DMS114 treated with DMSO at 0.1 percent for 48 hours (cell line): Measurements from ENCODE around the gene IL19.

Experiments used
- DNase-seq: peaks from one replicate; lab custom pipeline; 2025; ENCODE audit not compliant: unreplicated experiment; lab: John Stamatoyannopoulos, UW

IL19 gene

DNA sequence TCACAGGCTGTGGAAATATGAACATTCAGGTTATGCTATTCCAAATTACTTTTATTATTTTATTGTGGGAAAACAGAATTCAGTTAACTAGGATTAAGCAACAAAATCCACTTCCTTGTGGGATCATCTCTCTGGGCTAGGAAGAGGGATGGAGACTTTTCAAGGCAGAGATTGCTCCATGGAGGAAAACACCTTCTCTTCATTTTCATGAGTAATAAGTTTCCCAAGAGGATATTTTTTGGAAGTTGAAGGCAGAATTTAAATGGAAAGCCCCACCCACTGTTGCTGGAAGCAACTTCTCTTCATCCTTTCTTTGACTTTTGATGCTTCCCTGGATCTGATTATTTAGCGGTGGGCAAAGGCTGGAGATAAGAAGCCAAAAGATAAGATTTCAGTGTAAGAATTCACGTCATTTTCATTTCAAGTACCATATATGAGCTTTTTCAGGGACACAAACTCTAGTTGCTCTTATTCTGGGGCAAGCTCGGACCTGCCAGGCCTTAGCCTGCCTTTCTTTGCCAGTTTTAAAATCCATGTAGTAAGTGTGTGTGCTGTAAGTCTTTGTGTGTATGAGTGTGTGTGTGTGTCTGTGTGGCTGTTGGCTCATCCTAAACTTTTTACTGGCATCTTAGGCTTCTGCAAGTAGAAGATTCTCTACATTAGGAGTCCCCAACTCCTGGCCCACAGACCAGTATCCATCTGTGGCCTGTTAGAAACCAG lies 114.9 kb downstream of the IL19 start:
- no peak for DNase-seq

DNA sequence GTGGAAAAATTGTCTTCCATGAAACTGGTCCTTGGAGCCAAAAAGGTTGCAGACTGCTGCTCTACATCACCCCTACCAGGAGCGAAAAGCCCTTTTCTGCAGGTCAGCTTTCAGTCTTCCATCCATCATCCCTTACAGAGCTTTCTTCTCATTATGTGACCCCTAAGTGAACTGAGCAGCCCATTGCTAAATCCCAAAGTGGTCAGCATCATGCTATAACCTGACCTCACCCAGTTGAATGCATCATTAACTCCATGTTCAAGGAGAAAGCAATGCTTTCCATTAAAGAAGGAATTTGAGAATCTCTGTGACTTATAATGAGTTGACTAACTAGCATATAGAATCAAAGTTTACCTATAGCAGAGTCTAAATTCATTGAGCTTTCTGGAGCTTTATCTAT lies 116.3 kb downstream of the IL19 start:
- DNase-seq: no peak

DNA sequence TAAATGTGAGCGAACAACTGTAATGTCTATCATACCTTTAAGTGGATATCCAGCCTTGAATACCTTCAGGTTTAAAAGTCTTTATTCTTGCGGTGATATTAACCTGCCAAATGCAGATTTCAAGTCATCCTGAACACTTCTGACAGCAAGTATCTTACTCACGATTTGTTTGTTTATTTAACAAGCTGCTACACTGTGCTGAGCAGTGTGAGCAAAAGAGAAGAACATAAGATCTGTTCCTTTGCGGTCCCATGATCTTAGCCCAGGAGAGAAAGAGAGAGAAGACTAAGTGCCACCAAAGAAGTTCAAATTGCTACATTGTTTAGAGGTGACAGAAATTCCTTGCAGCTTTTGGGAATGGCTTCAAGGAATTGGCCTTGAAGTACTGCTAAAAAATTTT lies 117.1 kb downstream of the IL19 start:
- DNase-seq: no peak

DNA sequence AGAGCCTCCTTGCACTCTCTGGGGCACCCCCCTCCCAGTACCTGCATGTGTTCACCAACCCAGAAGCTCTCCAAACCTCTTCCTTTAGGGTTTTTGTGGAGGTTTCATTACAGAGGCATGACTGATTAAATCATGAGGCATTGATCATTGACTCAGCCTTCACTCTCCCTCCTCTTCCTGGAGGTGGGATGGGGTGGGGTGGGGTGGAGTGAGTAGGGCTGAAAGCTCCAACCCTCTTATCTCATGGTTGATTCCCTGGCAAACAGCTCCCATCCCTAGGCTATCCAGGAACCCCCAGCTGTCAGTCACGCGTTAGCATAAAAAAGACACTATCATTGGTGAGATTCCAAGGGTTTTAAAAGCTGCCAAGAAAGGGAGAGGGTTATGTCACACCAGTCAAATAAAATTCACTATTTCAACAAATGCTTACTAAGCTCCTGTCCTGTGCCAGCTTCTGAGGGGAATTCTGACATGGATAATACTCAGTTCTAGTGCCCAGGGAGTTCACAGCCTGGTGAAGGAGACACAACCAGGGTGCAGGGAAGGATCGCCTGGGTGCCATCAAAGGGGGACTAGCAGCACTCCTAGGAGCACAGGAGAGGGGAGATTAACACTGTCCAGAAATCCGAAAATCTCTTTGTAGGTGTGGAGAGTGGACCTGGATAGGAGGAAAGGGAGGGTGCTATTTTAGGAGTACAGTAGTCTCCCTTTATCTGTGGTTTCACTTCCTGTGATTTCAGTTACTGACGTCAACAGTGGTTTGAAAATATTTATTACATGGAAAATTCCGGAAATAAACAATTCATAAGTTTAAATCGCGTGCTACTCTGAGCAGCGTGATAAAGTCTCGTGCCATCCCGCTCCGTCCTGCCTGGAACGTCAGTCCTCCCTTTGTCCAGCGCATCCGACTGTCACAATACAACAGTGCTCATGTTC lies 119.8 kb downstream of the IL19 start:
- no peak for DNase-seq

DNA sequence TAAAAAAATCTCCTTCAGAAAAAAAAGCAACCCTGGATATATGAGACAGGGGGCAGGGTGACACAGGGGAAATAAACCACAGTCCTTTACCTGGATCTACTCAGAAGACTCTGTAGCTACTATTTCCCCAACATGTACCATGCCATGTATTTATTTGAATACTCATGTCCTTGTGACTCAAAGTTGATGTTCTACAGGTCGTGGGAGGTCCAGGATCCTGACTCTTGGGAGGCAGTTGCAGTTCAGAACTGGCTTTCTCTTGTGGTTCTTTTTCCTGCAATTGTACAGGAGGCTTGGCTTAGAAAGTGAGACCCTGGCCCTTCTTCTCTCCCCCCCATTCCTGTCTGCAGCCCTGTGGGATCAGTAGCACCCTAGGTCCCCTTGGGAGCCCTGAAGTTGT lies 120.8 kb downstream of the IL19 start:
- no peak for DNase-seq
